ENCODE data around the gene CXCR6.

DNA sequence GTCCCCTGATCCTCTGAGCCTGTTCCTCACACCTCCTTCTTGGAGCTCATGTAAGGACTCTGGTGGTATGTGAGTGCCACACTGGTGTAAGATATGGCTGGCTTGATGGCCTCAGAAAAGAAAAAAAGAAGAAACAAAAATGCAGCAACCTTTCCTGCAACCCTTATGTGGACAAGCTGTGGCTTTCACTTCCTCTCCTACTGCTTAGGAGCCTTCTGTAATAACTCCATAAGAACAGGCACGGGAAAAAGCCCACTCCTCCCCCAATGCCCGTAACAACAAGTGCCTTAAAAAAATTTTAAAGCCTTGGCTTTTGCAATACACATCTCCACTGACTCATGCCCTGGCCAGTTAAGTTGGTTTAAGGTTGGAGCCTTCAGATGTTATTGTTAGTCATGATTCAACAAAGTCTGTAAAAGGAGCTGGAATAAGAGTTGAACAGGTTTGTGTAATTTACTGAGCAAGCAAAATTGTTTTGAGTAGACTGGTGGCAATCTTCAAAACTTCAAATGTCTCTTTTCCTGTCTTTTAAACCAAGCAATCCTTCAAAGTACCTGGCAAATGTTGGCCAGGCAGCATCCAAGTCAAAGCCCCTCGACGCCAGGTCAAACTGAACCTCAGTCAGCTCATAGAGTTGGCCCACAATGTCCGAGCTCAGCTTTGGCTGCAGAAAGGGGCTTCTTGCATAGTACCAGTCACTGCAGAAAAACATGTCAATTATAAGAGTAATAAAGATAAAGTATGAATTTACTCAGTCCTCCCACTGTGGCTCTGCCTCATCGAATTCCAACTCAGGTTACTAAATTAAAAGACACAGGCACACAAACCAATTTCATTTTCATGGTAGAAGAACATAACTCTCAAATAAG lies 29.5 kb downstream of the CXCR6 start:
- peak in 1 of 2 donors; percentile 37 for TF ChIP-seq POLR2A (IDR thresholded peaks at IDR 0.05)
- TF ChIP-seq, protein P1, sequence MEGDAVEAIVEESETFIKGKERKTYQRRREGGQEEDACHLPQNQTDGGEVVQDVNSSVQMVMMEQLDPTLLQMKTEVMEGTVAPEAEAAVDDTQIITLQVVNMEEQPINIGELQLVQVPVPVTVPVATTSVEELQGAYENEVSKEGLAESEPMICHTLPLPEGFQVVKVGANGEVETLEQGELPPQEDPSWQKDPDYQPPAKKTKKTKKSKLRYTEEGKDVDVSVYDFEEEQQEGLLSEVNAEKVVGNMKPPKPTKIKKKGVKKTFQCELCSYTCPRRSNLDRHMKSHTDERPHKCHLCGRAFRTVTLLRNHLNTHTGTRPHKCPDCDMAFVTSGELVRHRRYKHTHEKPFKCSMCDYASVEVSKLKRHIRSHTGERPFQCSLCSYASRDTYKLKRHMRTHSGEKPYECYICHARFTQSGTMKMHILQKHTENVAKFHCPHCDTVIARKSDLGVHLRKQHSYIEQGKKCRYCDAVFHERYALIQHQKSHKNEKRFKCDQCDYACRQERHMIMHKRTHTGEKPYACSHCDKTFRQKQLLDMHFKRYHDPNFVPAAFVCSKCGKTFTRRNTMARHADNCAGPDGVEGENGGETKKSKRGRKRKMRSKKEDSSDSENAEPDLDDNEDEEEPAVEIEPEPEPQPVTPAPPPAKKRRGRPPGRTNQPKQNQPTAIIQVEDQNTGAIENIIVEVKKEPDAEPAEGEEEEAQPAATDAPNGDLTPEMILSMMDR (IDR thresholded peaks at IDR 0.05 in 4 of 5, conservative IDR thresholded peaks at IDR 0.05 in 1 of 5), result no peak

All from gastrocnemius medialis (tissue), 4 donors.